ENCODE data around the gene KLHL29.
A peak's percentile ranks its signal among the peaks of the same experiment; 100 is the strongest.
"Not testable (repeated sequence)": the region's sequence is repeated elsewhere in the genome, so short reads cannot be mapped to it uniquely, and the experiment has no call there.

KLHL29 gene

GRCh38 chr2:23721454-23721826 lies 336.5 kb downstream of the KLHL29 start:
- no peak for DNase-seq (ENCODE audit: low spot score)

- no peak for DNase-seq (ENCODE audit: low spot score)
Measured at GRCh38 chr2:23722255-23722654, 337.3 kb downstream of the KLHL29 start.

GRCh38 chr2:23723029-23723428 lies 338.1 kb downstream of the KLHL29 start:
- not testable (repeated sequence) for DNase-seq (ENCODE audit: low spot score)

- DNase-seq (ENCODE audit: low spot score) = no peak
Measured at GRCh38 chr2:23734416-23734815, 349.4 kb downstream of the KLHL29 start.

GRCh38 chr2:23736783-23737182 lies 351.8 kb downstream of the KLHL29 start:
- not testable (repeated sequence) for DNase-seq (ENCODE audit: low spot score)

GRCh38 chr2:23745068-23745725 lies 360.2 kb downstream of the KLHL29 start:
- DNase-seq (ENCODE audit: low spot score) = no peak

- peak; percentile 52 for DNase-seq (ENCODE audit: low spot score)
Measured at GRCh38 chr2:23745726-23746105, 360.7 kb downstream of the KLHL29 start.

GRCh38 chr2:23746141-23746863 lies 361.3 kb downstream of the KLHL29 start:
- no peak for DNase-seq (ENCODE audit: low spot score)

- DNase-seq (ENCODE audit: low spot score) = no peak
Measured at GRCh38 chr2:23751747-23752265, 366.8 kb downstream of the KLHL29 start.

- no peak for DNase-seq (ENCODE audit: low spot score)
Measured at GRCh38 chr2:23753291-23754010, 368.5 kb downstream of the KLHL29 start.

GRCh38 chr2:23754970-23755369 lies 370.0 kb downstream of the KLHL29 start:
- DNase-seq (ENCODE audit: low spot score) = no peak

- no peak for DNase-seq (ENCODE audit: low spot score)
Measured at GRCh38 chr2:23756593-23757292, 371.8 kb downstream of the KLHL29 start.

- peak; percentile 62 for DNase-seq (ENCODE audit: low spot score)
Measured at GRCh38 chr2:23757686-23758433, 372.9 kb downstream of the KLHL29 start.
